IMR-90 (cell line): ENCODE measurements around the gene ADARB2. TPM values are rescaled to one million over a fixed set of nuclear protein-coding genes. Genes with fewer than 3 reads are reported as not detected.

Source experiments
- ATAC-seq: fragments of 200-7000 bp; cut with Tn5 transposase; 2 replicates; pipeline ENCODE4 v1.9.1; 2020; ENCODE audit warnings: low read depth, mild to moderate bottlenecking, moderate library complexity
- BruUV-seq: library from RNA; stranded (reverse); fragments of 400-500 nt; replicated peaks from 2 replicates; lab custom pipeline; 2021; lab: Mats Ljungman, UMichigan
- CTCF ChIA-PET: fragments of 300-600 bp; formaldehyde crosslinking; extraction: SDS; loops from one replicate; lab custom pipeline; 2021; ENCODE audit warnings: antibody characterized with exemption; lab: Yijun Ruan, JAX
- POLR2A ChIA-PET: fragments of 300-600 bp; sonication (Branson Sonifier 250); formaldehyde crosslinking; loops from one replicate; lab custom pipeline; 2022; ENCODE audit warnings: antibody characterized with exemption; ENCODE audit not compliant: unreplicated experiment; lab: Charles Lee
- DNase-seq: peaks from one replicate; pipeline ENCODE4 v3.0.0; 2013
- H2AFZ ChIP-seq: replicated peaks from 2 replicates; pipeline ENCODE3; 2013; ENCODE audit warnings: low read length, mild to moderate bottlenecking; ENCODE audit not compliant: poor library complexity
- H2AK5ac ChIP-seq: 2 replicates; pipeline ENCODE4 v1.6.1; 2013; ENCODE audit warnings: low read depth, low read length, inconsistent platforms
- H2AK9ac ChIP-seq: replicated peaks from 2 replicates; pipeline ENCODE3; 2013; ENCODE audit warnings: mild to moderate bottlenecking, low read depth, low read length, moderate library complexity; ENCODE audit not compliant: poor library complexity
- H2BK120ac ChIP-seq: 2 replicates; pipeline ENCODE4 v1.6.1; 2013; ENCODE audit warnings: low read depth, low read length, inconsistent platforms
- H2BK15ac ChIP-seq: 3 replicates; pipeline ENCODE4 v1.6.1; 2013; ENCODE audit warnings: low read depth, low read length, inconsistent platforms
- H2BK20ac ChIP-seq: 2 replicates; pipeline ENCODE4 v1.6.1; 2013; ENCODE audit warnings: low read depth, mild to moderate bottlenecking, inconsistent platforms, low read length, moderate library complexity
- H2BK5ac ChIP-seq: 2 replicates; pipeline ENCODE4 v1.6.1; 2013; ENCODE audit warnings: mild to moderate bottlenecking, low read depth, low read length, inconsistent platforms; ENCODE audit not compliant: poor library complexity, severe bottlenecking
- H3K14ac ChIP-seq: replicated peaks from 2 replicates; pipeline ENCODE4 v1.6.1; 2013; ENCODE audit warnings: low read depth, low read length, inconsistent platforms
- H3K18ac ChIP-seq: 2 replicates; pipeline ENCODE4 v1.6.1; 2013; ENCODE audit warnings: low read depth, low read length, control low read depth
- H3K23ac ChIP-seq: 2 replicates; pipeline ENCODE4 v1.6.1; 2013; ENCODE audit warnings: low read depth, low read length, inconsistent platforms
- H3K27ac ChIP-seq: 2 replicates; pipeline ENCODE4 v1.5.1; 2013; ENCODE audit warnings: mild to moderate bottlenecking, control low read depth, low read length; ENCODE audit not compliant: insufficient read depth
- H3K27me3 ChIP-seq: 2 replicates; pipeline ENCODE4 v1.6.1; 2013; ENCODE audit warnings: low read length; ENCODE audit not compliant: control insufficient read depth, insufficient read depth
- H3K36me3 ChIP-seq: 2 replicates; pipeline ENCODE4 v1.6.1; 2013; ENCODE audit warnings: low read length, mixed read lengths; ENCODE audit not compliant: control insufficient read depth, insufficient read depth
- H3K4ac ChIP-seq: 2 replicates; pipeline ENCODE4 v1.6.1; 2013; ENCODE audit warnings: low read depth, low read length, inconsistent platforms
- H3K4me1 ChIP-seq: 2 replicates; pipeline ENCODE4 v1.6.1; 2013; ENCODE audit warnings: low read length, mixed read lengths; ENCODE audit not compliant: control insufficient read depth, insufficient read depth
- H3K4me2 ChIP-seq: 2 replicates; pipeline ENCODE4 v1.6.1; 2013; ENCODE audit warnings: low read depth, mild to moderate bottlenecking, control low read depth, low read length, moderate library complexity
- H3K4me3 ChIP-seq: 2 replicates; pipeline ENCODE4 v1.5.1; 2013; ENCODE audit warnings: low read depth, mild to moderate bottlenecking, control low read depth, low read length, moderate library complexity; ENCODE audit not compliant: insufficient read depth
- H3K56ac ChIP-seq: 2 replicates; pipeline ENCODE4 v1.6.1; 2013; ENCODE audit warnings: low read length, inconsistent platforms; ENCODE audit not compliant: insufficient read depth; ENCODE audit errors: extremely low read depth
- H3K79me1 ChIP-seq, 2 experiments: 2 replicates each; pipeline ENCODE4 v1.6.1; 2013; ENCODE audit warnings: low read length in 2 of 2, inconsistent platforms in 1 of 2, low read depth in 1 of 2
- H3K9ac ChIP-seq: 2 replicates; pipeline ENCODE4 v1.6.1; 2013; ENCODE audit warnings: low read depth, low read length, control low read depth
- H3K9me1 ChIP-seq: 2 replicates; pipeline ENCODE4 v1.6.1; 2013; ENCODE audit warnings: low read length, inconsistent platforms; ENCODE audit not compliant: insufficient read depth
- H3K9me3 ChIP-seq: 2 replicates; pipeline ENCODE4 v1.6.1; 2013; ENCODE audit warnings: low read length; ENCODE audit not compliant: control insufficient read depth, insufficient read depth
- H4K20me1 ChIP-seq: 2 replicates; pipeline ENCODE4 v1.6.1; 2013; ENCODE audit warnings: low read length, inconsistent platforms; ENCODE audit not compliant: insufficient read depth
- H4K5ac ChIP-seq: 2 replicates; pipeline ENCODE4 v1.6.1; 2013; ENCODE audit warnings: mild to moderate bottlenecking, low read depth, low read length, control low read depth
- H4K8ac ChIP-seq, 2 experiments: 2 replicates each; pipeline ENCODE4 v1.6.1; 2013; ENCODE audit warnings: low read depth in 2 of 2, low read length in 2 of 2, control low read depth in 1 of 2, inconsistent platforms in 1 of 2
- H4K91ac ChIP-seq: 2 replicates; pipeline ENCODE4 v1.6.1; 2013; ENCODE audit warnings: low read depth, low read length, inconsistent platforms; ENCODE audit not compliant: insufficient read depth
- FOS ChIP-seq: fragments of 150-350 bp; IDR thresholded peaks from 2 replicates; pipeline ENCODE4 v1.6.1; 2016; ENCODE audit warnings: low read depth, low read length
- MAZ ChIP-seq: IDR thresholded peaks from 2 replicates; pipeline ENCODE4 v1.6.1; 2012; ENCODE audit warnings: low read depth, mild to moderate bottlenecking, low read length, improper control_type of control experiment, moderate library complexity, borderline replicate concordance
- POLR2A ChIP-seq: IDR thresholded peaks from 2 replicates; pipeline ENCODE4 v1.6.1; 2012; ENCODE audit warnings: mild to moderate bottlenecking, low read depth, low read length
- RAD21 ChIP-seq: IDR thresholded peaks from 2 replicates; pipeline ENCODE4 v1.6.1; 2012; ENCODE audit warnings: low read length, improper control_type of control experiment
- RFX5 ChIP-seq: IDR thresholded peaks from 2 replicates; pipeline ENCODE4 v1.8.0; 2012; ENCODE audit warnings: low read depth, mild to moderate bottlenecking, low read length, moderate library complexity
- WGBS, 2 experiments: methylation state at CpG; one replicate each; pipeline versions ENCODE4 v1.1.5 to v1.1.7; 2013; ENCODE audit warnings: missing lambda C conversion rate in 2 of 2; ENCODE audit not compliant: insufficient read length in 1 of 2; ENCODE audit errors: extremely low coverage in 2 of 2; 5-methylcytosine and 5-hydroxymethylcytosine counted together
- dilution Hi-C: fragments of 300-500 bp; cut with HindIII; formaldehyde crosslinking; loops from one replicate; pipeline ENCODE4 v1.14.3; 2018; ENCODE audit warnings: low sequenced_read_pairs; ENCODE audit not compliant: unreplicated experiment
- in situ Hi-C: fragments of 300-500 bp; cut with MboI; formaldehyde crosslinking; loops from 3 replicates; pipeline ENCODE4 v1.14.3; 2019; ENCODE audit warnings: low sequenced_read_pairs, inconsistent platforms, mixed read lengths
- intact Hi-C: fragments of 100-400 bp; cut with micrococcal nuclease; formaldehyde crosslinking; loops from 2 replicates; pipeline ENCODE4 v1.10.0; 2022
- polyA plus RNA-seq, 3 experiments: library from polyadenylated mRNA; depleted of rRNA; stranded (reverse); fragments of >200 nt; gene quantifications; 2 replicates each; pipeline ENCODE4 v1.2.3, GENCODE V29; 2012; ENCODE audit warnings: low replicate concordance in 1 of 3
- total RNA-seq: library from RNA; depleted of rRNA; stranded (reverse); fragments of >200 nt; gene quantifications from 2 replicates; pipeline ENCODE4 v1.2.3, GENCODE V29; 2012
- TF ChIP-seq, protein P1 (sequence below): fragments of 150-350 bp; IDR thresholded peaks from 2 replicates; pipeline ENCODE4 v1.6.1; 2017; ENCODE audit warnings: mild to moderate bottlenecking, antibody characterized with exemption, low read length, low read depth

The ADARB2 gene
- total and polyA plus RNA-seq, 2 of the 4 experiments (the other 2 are of a cell fraction): not detected

DNA sequence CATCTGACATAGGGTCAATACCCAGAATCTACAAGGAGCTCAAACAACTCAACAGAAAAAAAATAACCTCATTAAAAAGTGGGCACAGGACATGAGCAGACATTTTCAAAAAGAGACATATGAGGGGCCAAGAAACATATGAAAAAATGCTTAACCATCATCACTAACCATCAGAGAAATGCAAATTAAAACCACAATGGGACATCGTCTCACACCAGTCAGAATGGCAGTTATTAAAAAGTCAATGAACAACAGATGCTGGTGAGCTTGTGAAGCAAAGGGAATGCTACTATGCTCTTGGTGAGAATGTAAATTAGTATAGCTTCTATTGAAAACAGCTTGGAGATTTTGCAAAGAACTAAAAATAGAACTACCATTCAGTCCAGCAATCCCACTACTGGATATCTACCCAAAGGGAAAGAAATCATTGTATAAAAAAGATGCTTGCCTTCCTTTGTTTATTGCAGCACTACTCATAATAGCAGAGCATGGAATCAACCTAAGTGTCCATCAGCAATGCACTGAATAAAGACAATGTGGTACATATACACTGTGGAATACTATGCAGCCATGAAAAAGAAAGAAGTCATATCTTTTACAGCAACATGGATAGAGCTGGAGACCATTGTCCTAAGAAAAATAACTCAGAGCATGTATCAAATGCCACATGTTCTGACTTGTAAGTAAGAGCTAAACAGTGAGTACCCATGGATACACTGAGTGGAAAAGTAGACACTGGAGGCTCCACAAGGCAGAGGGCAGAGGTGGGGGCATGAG is 139.8 kb downstream of the ADARB2 start:
- H3K9me3 ChIP-seq: peaks cover 34% of the 10 kb centered on the region
- no peak overlapping the region for H3K56ac ChIP-seq
- no TSS peak for BruUV-seq
- H3K9ac ChIP-seq: no peak overlapping the region
- H4K91ac ChIP-seq: no peak overlapping the region
- H2AK9ac ChIP-seq: no peak overlapping the region
- ChIA-PET POLR2A (no interaction called here), CTCF (no interaction called here)
- H4K20me1 ChIP-seq: no peaks in the 10 kb centered on the region
- no peak overlapping the region for H2BK5ac ChIP-seq
- dilution Hi-C loops (no loop called here), intact Hi-C loops (no loop called here), in situ Hi-C loops (no loop called here)
- no peak overlapping the region for H3K4ac ChIP-seq
- no peaks in the 10 kb centered on the region for H3K9me1 ChIP-seq
- H3K4me1 ChIP-seq: no peaks in the 10 kb centered on the region
- H3K79me1 ChIP-seq: no peaks in the 10 kb centered on the region
- no CpG with 5 or more reads among the region's 1 CpG for WGBS, 2 experiments
- DNase-seq (no peak), ATAC-seq (no peak)
- no peak overlapping the region for H3K14ac ChIP-seq
- no peak overlapping the region for H4K5ac ChIP-seq
- H3K4me2 ChIP-seq: no peak overlapping the region
- no peak overlapping the region for H3K23ac ChIP-seq
- H3K18ac ChIP-seq: no peak overlapping the region
- TF ChIP-seq, protein P1, sequence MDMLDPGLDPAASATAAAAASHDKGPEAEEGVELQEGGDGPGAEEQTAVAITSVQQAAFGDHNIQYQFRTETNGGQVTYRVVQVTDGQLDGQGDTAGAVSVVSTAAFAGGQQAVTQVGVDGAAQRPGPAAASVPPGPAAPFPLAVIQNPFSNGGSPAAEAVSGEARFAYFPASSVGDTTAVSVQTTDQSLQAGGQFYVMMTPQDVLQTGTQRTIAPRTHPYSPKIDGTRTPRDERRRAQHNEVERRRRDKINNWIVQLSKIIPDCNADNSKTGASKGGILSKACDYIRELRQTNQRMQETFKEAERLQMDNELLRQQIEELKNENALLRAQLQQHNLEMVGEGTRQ: no peak
- TF ChIP-seq MAZ (no peak), POLR2A (no peak), RFX5 (no peak), RAD21 (no peak), FOS (no peak)
- H2BK120ac ChIP-seq: no peak overlapping the region
- no peak overlapping the region for H2BK20ac ChIP-seq
- no peak overlapping the region for H2BK15ac ChIP-seq
- no peaks in the 10 kb centered on the region for H3K27me3 ChIP-seq
- no peaks in the 10 kb centered on the region for H3K36me3 ChIP-seq
- no peak overlapping the region for H4K8ac ChIP-seq
- H3K4me3 ChIP-seq: no peak overlapping the region
- no peak overlapping the region for H3K27ac ChIP-seq
- no peak overlapping the region for H2AK5ac ChIP-seq
- H2AFZ ChIP-seq: no peak overlapping the region
